IMR-90 (cell line): ENCODE data around the gene SPPL2C. TPM values are rescaled to one million over a fixed set of nuclear protein-coding genes. Genes with fewer than 3 reads are reported as not detected.

Experiments used
- ATAC-seq: fragments of 200-7000 bp; cut with Tn5 transposase; 2 replicates; pipeline ENCODE4 v1.9.1; 2020; ENCODE audit warnings: low read depth, mild to moderate bottlenecking, moderate library complexity
- BruUV-seq: library from RNA; stranded (reverse); fragments of 400-500 nt; replicated peaks from 2 replicates; lab custom pipeline; 2021; lab: Mats Ljungman, UMichigan
- CTCF ChIA-PET: fragments of 300-600 bp; formaldehyde crosslinking; extraction: SDS; loops from one replicate; lab custom pipeline; 2021; ENCODE audit warnings: antibody characterized with exemption; lab: Yijun Ruan, JAX
- POLR2A ChIA-PET: fragments of 300-600 bp; sonication (Branson Sonifier 250); formaldehyde crosslinking; loops from one replicate; lab custom pipeline; 2022; ENCODE audit warnings: antibody characterized with exemption; ENCODE audit not compliant: unreplicated experiment; lab: Charles Lee
- DNase-seq: peaks from one replicate; pipeline ENCODE4 v3.0.0; 2013
- H2AFZ ChIP-seq: replicated peaks from 2 replicates; pipeline ENCODE3; 2013; ENCODE audit warnings: low read length, mild to moderate bottlenecking; ENCODE audit not compliant: poor library complexity
- H2AK5ac ChIP-seq: 2 replicates; pipeline ENCODE4 v1.6.1; 2013; ENCODE audit warnings: low read depth, low read length, inconsistent platforms
- H2AK9ac ChIP-seq: replicated peaks from 2 replicates; pipeline ENCODE3; 2013; ENCODE audit warnings: mild to moderate bottlenecking, low read depth, low read length, moderate library complexity; ENCODE audit not compliant: poor library complexity
- H2BK120ac ChIP-seq: 2 replicates; pipeline ENCODE4 v1.6.1; 2013; ENCODE audit warnings: low read depth, low read length, inconsistent platforms
- H2BK15ac ChIP-seq: 3 replicates; pipeline ENCODE4 v1.6.1; 2013; ENCODE audit warnings: low read depth, low read length, inconsistent platforms
- H2BK20ac ChIP-seq: 2 replicates; pipeline ENCODE4 v1.6.1; 2013; ENCODE audit warnings: low read depth, mild to moderate bottlenecking, inconsistent platforms, low read length, moderate library complexity
- H2BK5ac ChIP-seq: 2 replicates; pipeline ENCODE4 v1.6.1; 2013; ENCODE audit warnings: mild to moderate bottlenecking, low read depth, low read length, inconsistent platforms; ENCODE audit not compliant: poor library complexity, severe bottlenecking
- H3K14ac ChIP-seq: replicated peaks from 2 replicates; pipeline ENCODE4 v1.6.1; 2013; ENCODE audit warnings: low read depth, low read length, inconsistent platforms
- H3K18ac ChIP-seq: 2 replicates; pipeline ENCODE4 v1.6.1; 2013; ENCODE audit warnings: low read depth, low read length, control low read depth
- H3K23ac ChIP-seq: 2 replicates; pipeline ENCODE4 v1.6.1; 2013; ENCODE audit warnings: low read depth, low read length, inconsistent platforms
- H3K27ac ChIP-seq: 2 replicates; pipeline ENCODE4 v1.5.1; 2013; ENCODE audit warnings: mild to moderate bottlenecking, control low read depth, low read length; ENCODE audit not compliant: insufficient read depth
- H3K27me3 ChIP-seq: 2 replicates; pipeline ENCODE4 v1.6.1; 2013; ENCODE audit warnings: low read length; ENCODE audit not compliant: control insufficient read depth, insufficient read depth
- H3K36me3 ChIP-seq: 2 replicates; pipeline ENCODE4 v1.6.1; 2013; ENCODE audit warnings: low read length, mixed read lengths; ENCODE audit not compliant: control insufficient read depth, insufficient read depth
- H3K4ac ChIP-seq: 2 replicates; pipeline ENCODE4 v1.6.1; 2013; ENCODE audit warnings: low read depth, low read length, inconsistent platforms
- H3K4me1 ChIP-seq: 2 replicates; pipeline ENCODE4 v1.6.1; 2013; ENCODE audit warnings: low read length, mixed read lengths; ENCODE audit not compliant: control insufficient read depth, insufficient read depth
- H3K4me2 ChIP-seq: 2 replicates; pipeline ENCODE4 v1.6.1; 2013; ENCODE audit warnings: low read depth, mild to moderate bottlenecking, control low read depth, low read length, moderate library complexity
- H3K4me3 ChIP-seq: 2 replicates; pipeline ENCODE4 v1.5.1; 2013; ENCODE audit warnings: low read depth, mild to moderate bottlenecking, control low read depth, low read length, moderate library complexity; ENCODE audit not compliant: insufficient read depth
- H3K56ac ChIP-seq: 2 replicates; pipeline ENCODE4 v1.6.1; 2013; ENCODE audit warnings: low read length, inconsistent platforms; ENCODE audit not compliant: insufficient read depth; ENCODE audit errors: extremely low read depth
- H3K79me1 ChIP-seq, 2 experiments: 2 replicates each; pipeline ENCODE4 v1.6.1; 2013; ENCODE audit warnings: low read length in 2 of 2, inconsistent platforms in 1 of 2, low read depth in 1 of 2
- H3K9ac ChIP-seq: 2 replicates; pipeline ENCODE4 v1.6.1; 2013; ENCODE audit warnings: low read depth, low read length, control low read depth
- H3K9me1 ChIP-seq: 2 replicates; pipeline ENCODE4 v1.6.1; 2013; ENCODE audit warnings: low read length, inconsistent platforms; ENCODE audit not compliant: insufficient read depth
- H3K9me3 ChIP-seq: 2 replicates; pipeline ENCODE4 v1.6.1; 2013; ENCODE audit warnings: low read length; ENCODE audit not compliant: control insufficient read depth, insufficient read depth
- H4K20me1 ChIP-seq: 2 replicates; pipeline ENCODE4 v1.6.1; 2013; ENCODE audit warnings: low read length, inconsistent platforms; ENCODE audit not compliant: insufficient read depth
- H4K5ac ChIP-seq: 2 replicates; pipeline ENCODE4 v1.6.1; 2013; ENCODE audit warnings: mild to moderate bottlenecking, low read depth, low read length, control low read depth
- H4K8ac ChIP-seq, 2 experiments: 2 replicates each; pipeline ENCODE4 v1.6.1; 2013; ENCODE audit warnings: low read depth in 2 of 2, low read length in 2 of 2, control low read depth in 1 of 2, inconsistent platforms in 1 of 2
- H4K91ac ChIP-seq: 2 replicates; pipeline ENCODE4 v1.6.1; 2013; ENCODE audit warnings: low read depth, low read length, inconsistent platforms; ENCODE audit not compliant: insufficient read depth
- BHLHE40 ChIP-seq: fragments of 150-350 bp; IDR thresholded peaks from 2 replicates; pipeline ENCODE4 v1.6.1; 2016; ENCODE audit warnings: mild to moderate bottlenecking, low read depth, low read length
- CEBPB ChIP-seq: IDR thresholded peaks from 2 replicates; pipeline ENCODE4 v1.6.1; 2012; ENCODE audit warnings: low read depth, low read length, improper control_type of control experiment
- CHD1 ChIP-seq: IDR thresholded peaks from 2 replicates; pipeline ENCODE4 v1.6.1; 2012; ENCODE audit warnings: low read depth, low read length, improper control_type of control experiment
- CTCF ChIP-seq: conservative IDR thresholded peaks from 2 replicates; pipeline ENCODE4 v1.5.1; 2012; ENCODE audit warnings: mild to moderate bottlenecking, low read depth, low read length, improper control_type of control experiment
- ELK1 ChIP-seq: fragments of 150-350 bp; IDR thresholded peaks from 2 replicates; pipeline ENCODE4 v1.6.1; 2016; ENCODE audit warnings: low read depth, mild to moderate bottlenecking, low read length, moderate library complexity, borderline replicate concordance
- FOS ChIP-seq: fragments of 150-350 bp; IDR thresholded peaks from 2 replicates; pipeline ENCODE4 v1.6.1; 2016; ENCODE audit warnings: low read depth, low read length
- MAFK ChIP-seq: IDR thresholded peaks from 2 replicates; pipeline ENCODE4 v1.6.1; 2012; ENCODE audit warnings: low read depth, low read length, improper control_type of control experiment
- MAZ ChIP-seq: IDR thresholded peaks from 2 replicates; pipeline ENCODE4 v1.6.1; 2012; ENCODE audit warnings: low read depth, mild to moderate bottlenecking, low read length, improper control_type of control experiment, moderate library complexity, borderline replicate concordance
- MXI1 ChIP-seq: IDR thresholded peaks from 2 replicates; pipeline ENCODE4 v1.6.1; 2012; ENCODE audit warnings: low read depth, mild to moderate bottlenecking, low read length, moderate library complexity, borderline replicate concordance
- NFE2L2 ChIP-seq: fragments of 150-350 bp; IDR thresholded peaks from 2 replicates; pipeline ENCODE4 v1.6.1; 2016; ENCODE audit warnings: low read depth, mild to moderate bottlenecking, low read length
- POLR2A ChIP-seq: IDR thresholded peaks from 2 replicates; pipeline ENCODE4 v1.6.1; 2012; ENCODE audit warnings: mild to moderate bottlenecking, low read depth, low read length
- RAD21 ChIP-seq: IDR thresholded peaks from 2 replicates; pipeline ENCODE4 v1.6.1; 2012; ENCODE audit warnings: low read length, improper control_type of control experiment
- RCOR1 ChIP-seq: IDR thresholded peaks from 2 replicates; pipeline ENCODE4 v1.6.1; 2012; ENCODE audit warnings: mild to moderate bottlenecking, low read length, improper control_type of control experiment; ENCODE audit not compliant: insufficient replicate concordance
- RFX5 ChIP-seq: IDR thresholded peaks from 2 replicates; pipeline ENCODE4 v1.8.0; 2012; ENCODE audit warnings: low read depth, mild to moderate bottlenecking, low read length, moderate library complexity
- SMC3 ChIP-seq: fragments of 150-350 bp; IDR thresholded peaks from 2 replicates; pipeline ENCODE4 v1.6.1; 2016; ENCODE audit warnings: low read depth, mild to moderate bottlenecking, antibody characterized with exemption, low read length, moderate library complexity
- WGBS, 2 experiments: methylation state at CpG; one replicate each; pipeline versions ENCODE4 v1.1.5 to v1.1.7; 2013; ENCODE audit warnings: missing lambda C conversion rate in 2 of 2; ENCODE audit not compliant: insufficient read length in 1 of 2; ENCODE audit errors: extremely low coverage in 2 of 2; 5-methylcytosine and 5-hydroxymethylcytosine counted together
- dilution Hi-C: fragments of 300-500 bp; cut with HindIII; formaldehyde crosslinking; loops from one replicate; pipeline ENCODE4 v1.14.3; 2018; ENCODE audit warnings: low sequenced_read_pairs; ENCODE audit not compliant: unreplicated experiment
- in situ Hi-C: fragments of 300-500 bp; cut with MboI; formaldehyde crosslinking; loops from 3 replicates; pipeline ENCODE4 v1.14.3; 2019; ENCODE audit warnings: low sequenced_read_pairs, inconsistent platforms, mixed read lengths
- intact Hi-C: fragments of 100-400 bp; cut with micrococcal nuclease; formaldehyde crosslinking; loops from 2 replicates; pipeline ENCODE4 v1.10.0; 2022
- polyA plus RNA-seq, 3 experiments: library from polyadenylated mRNA; depleted of rRNA; stranded (reverse); fragments of >200 nt; gene quantifications; 2 replicates each; pipeline ENCODE4 v1.2.3, GENCODE V29; 2012; ENCODE audit warnings: low replicate concordance in 1 of 3
- total RNA-seq: library from RNA; depleted of rRNA; stranded (reverse); fragments of >200 nt; gene quantifications from 2 replicates; pipeline ENCODE4 v1.2.3, GENCODE V29; 2012
- TF ChIP-seq, protein P1 (sequence below): fragments of 150-350 bp; IDR thresholded peaks from 2 replicates; pipeline ENCODE4 v1.6.1; 2017; ENCODE audit warnings: mild to moderate bottlenecking, antibody characterized with exemption, low read length, low read depth

SPPL2C gene
- total and polyA plus RNA-seq, 2 of the 4 experiments (the other 2 are of a cell fraction) = not detected

- ATAC-seq (no peak), DNase-seq (no peak)
- Histone ChIP-seq H3K18ac (no peak overlapping the region), H2BK15ac (no peak overlapping the region), H3K56ac (no peak overlapping the region), H4K8ac (no peak overlapping the region), H2BK120ac (no peak overlapping the region), H3K9ac (no peak overlapping the region), H3K14ac (no peak overlapping the region), H4K5ac (no peak overlapping the region), H2AK9ac (no peak overlapping the region), H3K9me3 (no peaks in the 10 kb centered on the region), H3K4me3 (no peak overlapping the region), H3K9me1 (no peaks in the 10 kb centered on the region), H3K27me3 (peaks cover 7% of the 10 kb centered on the region; the same call in 1 of the 2 replicates), H4K91ac (no peak overlapping the region), H3K4me2 (no peak overlapping the region), H2AK5ac (no peak overlapping the region), H3K79me1 (no peaks in the 10 kb centered on the region), H3K4ac (no peak overlapping the region), H2AFZ (no peak overlapping the region), H3K4me1 (no peaks in the 10 kb centered on the region), H3K27ac (no peak overlapping the region), H3K23ac (no peak overlapping the region), H3K36me3 (no peaks in the 10 kb centered on the region), H4K20me1 (no peaks in the 10 kb centered on the region), H2BK5ac (no peak overlapping the region), H2BK20ac (no peak overlapping the region)
- dilution Hi-C loops (loop anchor here (25.0 kb wide), 1 partner anchor 217 kb away; no protein-coding TSS in a partner anchor), in situ Hi-C loops (loop anchor here (10.0 kb wide), 1 partner anchor 639 kb away; no protein-coding TSS in a partner anchor), intact Hi-C loops (loop anchor here (5.0 to 10.0 kb wide), 3 partner anchors 137 to 722 kb away; partner anchors contain the start of gene PLCD3)
- ChIA-PET POLR2A (no interaction called here), CTCF (no interaction called here)
- no TSS peak for BruUV-seq
- no peak for TF ChIP-seq CHD1
- no peak for TF ChIP-seq CTCF
- TF ChIP-seq SMC3 = no peak
- TF ChIP-seq, protein P1, sequence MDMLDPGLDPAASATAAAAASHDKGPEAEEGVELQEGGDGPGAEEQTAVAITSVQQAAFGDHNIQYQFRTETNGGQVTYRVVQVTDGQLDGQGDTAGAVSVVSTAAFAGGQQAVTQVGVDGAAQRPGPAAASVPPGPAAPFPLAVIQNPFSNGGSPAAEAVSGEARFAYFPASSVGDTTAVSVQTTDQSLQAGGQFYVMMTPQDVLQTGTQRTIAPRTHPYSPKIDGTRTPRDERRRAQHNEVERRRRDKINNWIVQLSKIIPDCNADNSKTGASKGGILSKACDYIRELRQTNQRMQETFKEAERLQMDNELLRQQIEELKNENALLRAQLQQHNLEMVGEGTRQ = no peak
- no peak for TF ChIP-seq NFE2L2
- TF ChIP-seq BHLHE40 = no peak
- TF ChIP-seq RFX5 = no peak
- TF ChIP-seq RAD21 = no peak
- TF ChIP-seq MXI1 = no peak
- TF ChIP-seq MAFK = no peak
- no peak for TF ChIP-seq ELK1
- no peak for TF ChIP-seq MAZ
- no peak for TF ChIP-seq FOS
- TF ChIP-seq CEBPB = no peak
- TF ChIP-seq RCOR1 = no peak
- TF ChIP-seq POLR2A = no peak
- WGBS, 2 experiments = 60% methylated on average over 1 of the region's 9 CpGs; no CpG with 5 or more reads in 1 of the 2 experiments
Observed at GRCh38 chr17:45854209-45854608, 9.5 kb downstream of the SPPL2C start.
